Brain microvascular endothelial cell (primary cell): ENCODE data around the gene PTGFRN.

Experiments
- DNase-seq: peaks from one replicate; pipeline ENCODE4 v3.0.0-alpha.2; 2020
- H3K27ac ChIP-seq: fragments of 250-450 bp; sonication (Bioruptor Pico); 2 replicates; pipeline ENCODE4 v1.5.1; 2020; ENCODE audit warnings: mild to moderate bottlenecking, moderate library complexity
- H3K27me3 ChIP-seq: fragments of 250-450 bp; sonication (Bioruptor Pico); replicated peaks from 2 replicates; pipeline ENCODE4 v1.5.1; 2020; ENCODE audit warnings: mild to moderate bottlenecking
- H3K36me3 ChIP-seq: fragments of 250-450 bp; sonication (Bioruptor Pico); replicated peaks from 2 replicates; pipeline ENCODE4 v1.5.1; 2020; ENCODE audit warnings: mild to moderate bottlenecking
- H3K4me3 ChIP-seq: 2 replicates; pipeline ENCODE4 v1.5.1; 2011; ENCODE audit warnings: low read depth, mild to moderate bottlenecking, control low read depth, low read length, moderate library complexity
- in situ Hi-C: cut with HindIII; loops from 2 replicates; pipeline ENCODE4 v1.10.0; 2017; ENCODE audit warnings: low sequenced_read_pairs, low pct_ligation_motif_present
- TF ChIP-seq, protein P1 (sequence below): IDR thresholded peaks from 2 replicates; pipeline ENCODE4 v1.5.1; 2011; ENCODE audit warnings: low read depth, mild to moderate bottlenecking, moderate library complexity, low read length, control low read depth, inconsistent platforms; ENCODE audit errors: missing control alignments

PTGFRN gene

DNA sequence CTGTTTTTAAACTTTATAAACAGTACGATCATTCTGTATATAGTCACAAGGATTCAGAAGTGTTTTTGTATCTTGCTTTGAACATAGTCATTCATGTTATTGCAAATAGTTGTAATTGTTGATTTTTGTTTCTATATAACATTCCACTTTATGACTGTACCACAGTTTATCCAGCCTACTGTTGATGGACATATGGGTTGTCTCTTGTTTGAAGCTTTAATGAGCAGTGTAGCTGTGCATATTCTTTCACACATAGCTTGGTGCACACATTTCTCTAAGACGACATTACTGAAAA is 98.0 kb downstream of the PTGFRN start:
- H3K36me3 ChIP-seq = no peaks in the 10 kb centered on the region
- no peak overlapping the region for H3K4me3 ChIP-seq
- H3K27me3 ChIP-seq = no peaks in the 10 kb centered on the region
- H3K27ac ChIP-seq = no peak overlapping the region
- in situ Hi-C loops = no loop called here
- no peak for DNase-seq
- TF ChIP-seq, protein P1, sequence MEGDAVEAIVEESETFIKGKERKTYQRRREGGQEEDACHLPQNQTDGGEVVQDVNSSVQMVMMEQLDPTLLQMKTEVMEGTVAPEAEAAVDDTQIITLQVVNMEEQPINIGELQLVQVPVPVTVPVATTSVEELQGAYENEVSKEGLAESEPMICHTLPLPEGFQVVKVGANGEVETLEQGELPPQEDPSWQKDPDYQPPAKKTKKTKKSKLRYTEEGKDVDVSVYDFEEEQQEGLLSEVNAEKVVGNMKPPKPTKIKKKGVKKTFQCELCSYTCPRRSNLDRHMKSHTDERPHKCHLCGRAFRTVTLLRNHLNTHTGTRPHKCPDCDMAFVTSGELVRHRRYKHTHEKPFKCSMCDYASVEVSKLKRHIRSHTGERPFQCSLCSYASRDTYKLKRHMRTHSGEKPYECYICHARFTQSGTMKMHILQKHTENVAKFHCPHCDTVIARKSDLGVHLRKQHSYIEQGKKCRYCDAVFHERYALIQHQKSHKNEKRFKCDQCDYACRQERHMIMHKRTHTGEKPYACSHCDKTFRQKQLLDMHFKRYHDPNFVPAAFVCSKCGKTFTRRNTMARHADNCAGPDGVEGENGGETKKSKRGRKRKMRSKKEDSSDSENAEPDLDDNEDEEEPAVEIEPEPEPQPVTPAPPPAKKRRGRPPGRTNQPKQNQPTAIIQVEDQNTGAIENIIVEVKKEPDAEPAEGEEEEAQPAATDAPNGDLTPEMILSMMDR = no peak

DNA sequence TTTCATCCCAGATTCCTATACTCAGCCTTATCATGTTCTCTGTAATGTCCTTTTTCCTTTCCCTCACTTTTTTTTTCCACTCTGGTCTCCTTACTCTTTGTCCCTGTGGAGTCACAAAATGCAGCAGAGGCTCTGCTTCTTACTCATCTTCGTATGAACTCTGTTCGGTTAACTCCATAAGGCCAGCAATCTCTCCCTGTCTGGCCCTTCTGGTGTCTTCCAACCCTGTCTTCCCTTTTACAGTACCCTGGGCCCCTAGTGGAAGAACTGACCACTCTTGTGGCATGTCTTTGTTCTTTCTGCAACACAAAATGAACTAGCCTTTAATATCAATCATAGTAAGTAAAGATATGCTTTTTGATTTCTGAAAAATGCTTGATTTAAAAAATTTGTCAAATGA is 98.9 kb downstream of the PTGFRN start:
- in situ Hi-C loops = no loop called here
- no peak overlapping the region for H3K4me3 ChIP-seq
- no peaks in the 10 kb centered on the region for H3K36me3 ChIP-seq
- no peak for DNase-seq
- TF ChIP-seq, protein P1 = peak; percentile 26
- no peak overlapping the region for H3K27ac ChIP-seq
- no peaks in the 10 kb centered on the region for H3K27me3 ChIP-seq

DNA sequence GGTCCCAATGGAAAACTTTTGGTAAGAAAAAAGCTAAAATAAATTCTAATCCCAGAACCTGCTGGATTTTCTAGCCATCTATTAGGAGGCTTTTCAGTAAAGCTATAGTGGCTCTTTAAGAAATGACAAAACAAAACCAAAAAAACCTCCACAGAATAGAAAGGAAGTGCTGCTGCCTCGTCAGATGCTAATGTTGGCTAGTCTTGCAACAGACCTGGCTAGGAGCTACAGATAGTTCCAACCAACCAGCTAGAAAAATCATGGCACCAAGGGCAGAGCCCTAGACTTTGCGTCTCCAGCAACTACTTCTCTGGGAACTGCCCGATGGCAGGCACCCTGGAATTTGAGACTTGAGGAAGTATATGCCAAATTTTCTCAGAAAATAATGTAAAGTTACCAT is 99.4 kb downstream of the PTGFRN start:
- no peak for DNase-seq
- Histone ChIP-seq H3K4me3 (no peak overlapping the region), H3K27ac (no peak overlapping the region), H3K27me3 (no peaks in the 10 kb centered on the region), H3K36me3 (no peaks in the 10 kb centered on the region)
- TF ChIP-seq, protein P1 = no peak
- in situ Hi-C loops = no loop called here

DNA sequence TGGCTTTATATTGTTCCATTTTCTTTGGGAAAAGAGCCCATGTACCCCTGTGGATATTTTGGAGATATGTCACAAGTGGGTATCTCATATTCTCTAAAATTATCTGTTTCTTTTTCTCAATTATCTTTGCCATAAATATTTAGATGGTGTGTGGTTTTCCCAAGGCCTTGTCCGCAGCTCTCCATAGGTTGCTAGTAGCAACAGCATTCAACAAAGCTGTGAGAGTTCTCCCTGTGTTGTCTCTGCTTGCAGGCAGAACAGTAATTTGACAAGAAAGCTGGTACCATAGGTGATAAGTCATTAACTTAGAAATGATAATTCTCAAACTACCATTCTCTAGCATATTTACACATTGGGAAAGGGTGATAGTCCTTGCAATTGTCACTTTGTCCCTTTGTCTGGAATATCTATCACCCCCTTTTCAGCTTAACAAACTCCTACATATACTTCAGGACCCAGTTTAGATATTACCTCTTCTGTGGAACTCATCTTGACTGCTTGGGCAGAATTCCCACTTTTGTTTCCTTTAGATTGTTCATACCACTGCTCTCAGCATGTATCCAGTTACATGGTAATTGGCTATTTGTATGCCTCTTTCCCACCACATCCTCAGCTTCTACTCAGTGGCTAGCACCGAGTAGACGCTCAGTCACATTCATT is 100.7 kb downstream of the PTGFRN start:
- TF ChIP-seq, protein P1 = no peak
- no peak for DNase-seq
- no peak overlapping the region for H3K4me3 ChIP-seq
- no peaks in the 10 kb centered on the region for H3K27me3 ChIP-seq
- no peak overlapping the region for H3K27ac ChIP-seq
- in situ Hi-C loops = no loop called here
- H3K36me3 ChIP-seq = no peaks in the 10 kb centered on the region

DNA sequence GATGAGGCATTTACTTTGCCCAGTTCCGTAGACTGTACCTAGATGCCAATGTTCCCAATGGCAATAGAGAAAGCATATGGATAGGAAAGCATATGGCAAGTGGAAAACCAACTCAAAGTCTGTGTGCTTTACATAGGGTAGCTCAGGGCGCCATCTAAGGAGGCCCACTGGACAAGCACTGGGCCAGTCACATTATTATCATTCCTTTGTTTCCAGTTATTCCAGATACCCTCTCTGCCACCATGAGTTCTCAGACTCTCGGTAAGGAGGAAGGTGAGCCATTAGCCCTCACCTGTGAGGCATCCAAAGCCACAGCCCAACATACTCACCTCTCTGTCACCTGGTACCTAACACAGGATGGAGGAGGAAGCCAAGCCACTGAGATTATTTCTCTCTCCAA is 101.6 kb downstream of the PTGFRN start:
- Histone ChIP-seq H3K36me3 (no peaks in the 10 kb centered on the region), H3K27ac (no peak overlapping the region), H3K27me3 (no peaks in the 10 kb centered on the region), H3K4me3 (no peak overlapping the region)
- TF ChIP-seq, protein P1 = no peak
- no peak for DNase-seq
- in situ Hi-C loops = no loop called here

DNA sequence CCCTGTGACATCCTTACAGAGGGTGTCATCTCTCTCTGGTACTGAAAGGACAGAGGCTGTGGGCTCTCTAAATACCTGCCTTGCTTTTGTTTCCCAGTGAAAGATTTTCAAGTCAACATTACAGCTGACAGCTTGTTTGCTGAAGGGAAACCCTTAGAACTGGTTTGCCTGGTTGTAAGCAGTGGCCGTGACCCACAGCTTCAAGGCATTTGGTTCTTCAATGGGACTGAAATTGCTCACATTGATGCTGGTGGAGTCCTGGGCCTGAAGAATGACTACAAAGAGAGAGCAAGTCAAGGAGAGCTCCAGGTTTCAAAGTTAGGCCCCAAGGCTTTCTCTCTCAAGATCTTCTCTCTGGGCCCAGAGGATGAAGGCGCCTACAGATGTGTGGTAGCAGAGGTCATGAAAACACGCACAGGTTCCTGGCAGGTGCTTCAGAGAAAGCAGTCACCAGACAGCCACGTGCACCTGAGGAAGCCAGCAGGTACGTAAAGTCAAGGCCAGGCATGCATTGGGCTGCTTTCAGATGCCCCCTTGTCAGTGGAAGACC is 103.7 kb downstream of the PTGFRN start:
- in situ Hi-C loops = no loop called here
- TF ChIP-seq, protein P1 = no peak
- Histone ChIP-seq H3K4me3 (no peak overlapping the region), H3K27ac (no peak overlapping the region), H3K36me3 (no peaks in the 10 kb centered on the region), H3K27me3 (no peaks in the 10 kb centered on the region)
- no peak for DNase-seq
